Heart left ventricle (tissue), 16 donors: ENCODE results near the gene RALBP1. TPM values are rescaled to one million over a fixed set of nuclear protein-coding genes. Genes with fewer than 3 reads are reported as not detected.

Experiments
- ATAC-seq, 4 donors: fragments of 200-7000 bp; cut with Tn5 transposase; one replicate each; pipeline ENCODE4 v1.9.1; 2020 to 2022; ENCODE audit warnings: moderate library complexity in 4 of 4, mild to moderate bottlenecking in 3 of 4, moderate number of reproducible peaks in 1 of 4
- DNase-seq, 5 donors: peaks; one replicate each; pipeline ENCODE4 v3.0.0-alpha.2; 2020
- H3K27ac ChIP-seq, 12 donors: fragments of 200-600 bp; sonication (generic) in 4 of 12; one replicate each; pipeline versions ENCODE4 v1.5.0 to v1.8.0; 2016 to 2022; ENCODE audit warnings: mild to moderate bottlenecking in 2 of 12
- H3K27me3 ChIP-seq, 9 donors: fragments of 200-600 bp; sonication (generic) in 2 of 9; one replicate each; pipeline versions ENCODE4 v1.5.1 to v1.8.0; 2016 to 2022; ENCODE audit warnings: mild to moderate bottlenecking in 3 of 9
- H3K36me3 ChIP-seq, 9 donors: fragments of 200-600 bp; sonication (generic) in 2 of 9; one replicate each; pipeline versions ENCODE4 v1.5.0 to v1.8.0; 2018 to 2022; ENCODE audit warnings: mild to moderate bottlenecking in 2 of 9
- H3K4me1 ChIP-seq, 12 donors: fragments of 200-600 bp; sonication (generic) in 4 of 12; one replicate each; pipeline versions ENCODE4 v1.5.0 to v1.8.0; 2016 to 2022; ENCODE audit warnings: mild to moderate bottlenecking in 3 of 12
- H3K4me3 ChIP-seq, 12 donors: fragments of 200-600 bp; sonication (generic) in 4 of 12; one replicate each; pipeline versions ENCODE4 v1.5.0 to v1.8.0; 2017 to 2022; ENCODE audit warnings: mild to moderate bottlenecking in 9 of 12, moderate library complexity in 4 of 12
- H3K9me3 ChIP-seq, 12 donors: fragments of 200-600 bp; sonication (generic) in 4 of 12; one replicate each; pipeline versions ENCODE4 v1.5.0 to v1.8.0; 2016 to 2022; ENCODE audit warnings: mild to moderate bottlenecking in 1 of 12
- CTCF ChIP-seq, 12 donors: fragments of 200-600 bp; sonication (generic) in 4 of 12; IDR thresholded peaks; one replicate each; pipeline versions ENCODE4 v1.5.0 to v1.8.0; 2018 to 2022; ENCODE audit warnings: antibody characterized with exemption in 12 of 12, mild to moderate bottlenecking in 5 of 12
- POLR2A ChIP-seq, 2 donors: fragments of 450-650 bp; IDR thresholded peaks; one replicate each; pipeline ENCODE4 v1.6.1; 2017; ENCODE audit warnings: antibody characterized with exemption in 2 of 2, mild to moderate bottlenecking in 2 of 2, moderate library complexity in 2 of 2
- WGBS, 4 donors: extraction: QIAGEN DNeasy Blood & Tissue Kit in 2 of 4; methylation state at CpG; one replicate each; pipeline versions ENCODE4 v1.1.5 to v1.1.7; 2013 to 2018; 5-methylcytosine and 5-hydroxymethylcytosine counted together
- intact Hi-C, 10 donors: fragments of 100-400 bp; cut with DNase I; formaldehyde crosslinking; loops; one replicate each; pipeline versions ENCODE4 v1.11.1 to v1.14.2; 2022
- polyA plus RNA-seq, 2 donors: library from polyadenylated mRNA; stranded (reverse); fragments of 200-250 nt; gene quantifications; one replicate each; pipeline ENCODE4 v1.2.3, GENCODE V29; 2013
- total RNA-seq, 9 donors: library from RNA; depleted of rRNA in 2 of 9; stranded (reverse); fragments of >200 nt in 2 of 9; fragmentation: NEBNext Ultra II Directional in 3 of 9; extraction: Animal tissue kit (Norgen Biotek cat#: 25700) in 3 of 9; gene quantifications; one replicate each; pipeline versions ENCODE4 v1.1.0 to v1.2.4, GENCODE V29; 2016 to 2023
- donor health status: ischemic (EF 13 %, LVEDD 7.1; RV severe dilation, severe dysfunction).
- donor health status: healthy with polysubstance abuse.
- donor health status: DM: no; HTN: yes; CAD: no.
- donor health status: DM: no; HTN: no; CAD: no.
- donor health status: ischemic (EF 25% LVEDD 6.9; RV normal size, moderate dysfunction).
- donor health status: ischemic (EF 25% LVEDD 5.7; RV mildly dilated, moderate dysfunction).
- donor health status: healthy.
- donor health status: DM: yes; HTN: yes; CAD: no.
- donor health status: ischemic (EF 35%, LVEDD 5.7; RV mildly dilated, moderate dysfunction).
- donor health status: nonischemic (EF 11% LVEDD 7.7; RV severe dilation, severe dysfunction).
- donor health status: DM: yes; HTN: yes; CAD: no.
- donor health status: PGD.
- donor health status: ischemic (EF 29% LVEDD 5.4; RV normal size, mild dysfunction).
- donor health status: nonischemic (EF 23%, LVEDD 6.1; RV moderate dilation, normal function).

The RALBP1 gene
- total and polyA plus RNA-seq, 11 donors: 20.9 to 91.1 (median 47.8) TPM

DNA sequence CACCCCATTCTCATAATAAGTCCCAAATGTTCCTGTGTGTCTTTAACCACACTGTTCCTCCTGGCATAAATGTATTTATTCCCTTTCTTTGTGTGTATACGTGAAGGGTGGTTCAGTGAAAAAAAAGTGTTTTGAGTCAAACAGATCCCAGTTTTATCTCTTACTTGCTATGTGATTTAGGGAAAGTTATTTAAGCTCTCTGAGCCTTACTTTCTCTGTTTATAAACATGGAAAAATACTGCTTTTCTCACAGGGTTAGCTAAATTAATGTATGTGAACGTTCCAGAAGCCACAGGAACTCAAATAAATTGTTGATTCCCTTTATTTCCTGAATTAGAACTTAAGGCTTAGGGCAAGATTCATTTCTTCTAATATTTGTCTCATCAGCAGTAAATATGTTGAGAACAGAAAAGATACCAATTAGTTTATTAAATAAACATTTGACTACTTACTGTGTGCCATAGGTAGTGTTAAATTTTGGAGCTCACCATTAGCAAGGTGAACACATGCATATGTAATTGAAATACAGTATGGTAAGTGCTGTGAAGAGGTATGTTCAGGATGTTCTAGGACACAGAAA is 33.2 kb downstream of the RALBP1 start:
- intact Hi-C loops: loop anchor here in 1 of 10 donors (10.0 kb wide), 1 partner anchor 234 kb away; no protein-coding TSS in a partner anchor
- Histone ChIP-seq H3K27ac (no peak overlapping the region), H3K36me3 (peaks cover 0 to 8% (median 6%) of the 10 kb centered on the region in 9 donors), H3K4me1 (peaks cover 0 to 21% (median 7%) of the 10 kb centered on the region in 12 donors), H3K9me3 (peaks cover 0 to 3% (median under 1%) of the 10 kb centered on the region in 12 donors), H3K4me3 (no peak overlapping the region), H3K27me3 (no peaks in the 10 kb centered on the region)
- TF ChIP-seq POLR2A (IDR thresholded peaks at IDR 0.05): no peak
- TF ChIP-seq CTCF (IDR thresholded peaks at IDR 0.05): no peak
- no peak for ATAC-seq
- no peak for DNase-seq
- WGBS, 4 donors: 56 to 77% (median 73%) methylated on average over 2 of the region's 2 CpGs

DNA sequence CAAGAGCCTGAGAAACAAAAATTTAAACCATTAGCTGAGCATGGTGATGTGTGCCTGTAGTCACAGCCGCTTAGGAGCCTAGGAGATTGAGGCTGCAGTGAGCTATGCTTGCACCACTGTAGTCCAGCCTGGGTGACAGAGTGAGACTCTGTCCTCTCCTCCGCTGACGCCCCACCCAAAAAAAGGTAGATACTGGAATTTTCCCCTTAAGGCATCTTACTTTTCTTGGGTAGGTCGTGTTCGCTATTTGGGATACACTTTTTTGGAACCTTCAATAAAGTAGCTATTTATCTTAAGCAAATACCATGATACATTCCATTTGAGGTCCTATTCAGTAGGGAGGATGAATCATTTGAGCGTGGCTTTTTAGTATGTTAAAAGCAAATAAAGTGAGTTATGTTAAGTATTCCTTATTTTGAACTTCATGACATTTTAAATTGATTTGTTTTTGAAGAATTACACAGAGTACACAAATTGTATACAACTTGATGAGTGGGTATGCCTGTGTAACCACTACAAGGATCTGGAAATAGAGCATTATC is 38.7 kb downstream of the RALBP1 start:
- Histone ChIP-seq H3K27ac (no peak overlapping the region), H3K36me3 (peaks cover 0 to 41% (median 32%) of the 10 kb centered on the region in 9 donors), H3K4me1 (peaks cover 0 to 21% (median 1%) of the 10 kb centered on the region in 12 donors), H3K9me3 (no peaks in the 10 kb centered on the region), H3K4me3 (no peak overlapping the region), H3K27me3 (no peaks in the 10 kb centered on the region)
- no peak for DNase-seq
- 89 to 94% (median 91%) methylated on average over 6 of the region's 6 CpGs for WGBS, 4 donors
- no peak for ATAC-seq
- TF ChIP-seq CTCF (IDR thresholded peaks at IDR 0.05) (no peak), POLR2A (IDR thresholded peaks at IDR 0.05) (no peak)
- intact Hi-C loops: loop anchor here in 7 of 10 donors (10.0 kb wide), 4 partner anchors 149 to 439 kb away; partner anchors contain the start of gene TWSG1 (in 1 of the 7)

- TF ChIP-seq POLR2A (IDR thresholded peaks at IDR 0.05) (no peak), CTCF (IDR thresholded peaks at IDR 0.05) (peak; percentile 76 to 89 (median 82))
- ATAC-seq (peak in 1 of 4 donors; percentile 46), DNase-seq (no peak)
- peak overlapping the region in 1 of 12 donors; percentile 38 for H3K27ac ChIP-seq
- WGBS, 4 donors: 62 to 69% (median 67%) methylated on average over 4 of the region's 4 CpGs
- intact Hi-C loops: loop anchor here in 8 of 10 donors (5.0 to 10.0 kb wide), 5 partner anchors 152 to 444 kb away; partner anchors contain the start of gene TWSG1 (in 1 of the 8)
- peaks cover 0 to 31% (median 1%) of the 10 kb centered on the region in 12 donors for H3K4me1 ChIP-seq
- peaks cover 0 to 41% (median 32%) of the 10 kb centered on the region in 9 donors for H3K36me3 ChIP-seq
- no peaks in the 10 kb centered on the region for H3K9me3 ChIP-seq
- no peak overlapping the region for H3K4me3 ChIP-seq
- H3K27me3 ChIP-seq: no peaks in the 10 kb centered on the region
Measured at GRCh38 chr18:9516437-9517064, 41.2 kb downstream of the RALBP1 start.

DNA sequence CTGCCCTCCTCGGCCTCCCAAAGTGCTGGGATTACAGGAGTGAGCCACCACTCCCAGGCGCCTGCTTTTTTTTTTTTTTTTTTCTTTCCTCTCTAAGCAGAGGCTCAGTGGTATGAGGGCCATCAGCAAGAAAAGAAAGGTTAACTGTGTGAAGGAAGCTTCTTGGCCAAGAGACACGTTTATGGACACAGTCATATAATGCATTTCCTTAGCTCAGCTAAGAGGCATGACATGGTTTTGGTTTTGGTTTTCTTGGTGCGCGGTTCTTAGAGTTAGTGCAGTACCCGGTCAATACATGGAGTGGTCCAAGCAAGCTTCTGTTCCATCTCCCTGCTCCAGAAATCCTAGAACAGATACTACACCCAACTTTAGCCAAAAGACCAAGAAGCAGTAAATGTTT is 42.6 kb downstream of the RALBP1 start:
- WGBS, 4 donors: 71 to 88% (median 81%) methylated on average over 6 of the region's 6 CpGs
- Histone ChIP-seq H3K4me3 (no peak overlapping the region), H3K36me3 (peaks cover 0 to 49% (median 42%) of the 10 kb centered on the region in 9 donors), H3K27me3 (no peaks in the 10 kb centered on the region), H3K4me1 (peaks cover 0 to 31% (median 1%) of the 10 kb centered on the region in 12 donors), H3K27ac (peak overlapping the region in 2 of 12 donors; percentile 39 to 58), H3K9me3 (no peaks in the 10 kb centered on the region)
- TF ChIP-seq POLR2A (IDR thresholded peaks at IDR 0.05) (no peak), CTCF (IDR thresholded peaks at IDR 0.05) (no peak)
- no peak for DNase-seq
- ATAC-seq: no peak
- intact Hi-C loops: loop anchor here in 8 of 10 donors (5.0 to 10.0 kb wide), 5 partner anchors 153 to 446 kb away; partner anchors contain the start of gene TWSG1 (in 1 of the 8)
